22Rv1 (cell line): ENCODE results near the gene FADS2.

Source experiments
- H3K27ac ChIP-seq: fragments of 450-650 bp; 2 replicates; pipeline ENCODE4 v1.5.1; 2017
- CTCF ChIP-seq: fragments of 450-650 bp; IDR thresholded peaks from 2 replicates; pipeline ENCODE4 v1.5.1; 2017; ENCODE audit warnings: mild to moderate bottlenecking
- ZFX ChIP-seq: fragments of 450-650 bp; IDR thresholded peaks from 2 replicates; pipeline ENCODE4 v1.6.1; 2017; ENCODE audit warnings: antibody characterized with exemption, borderline replicate concordance

Gene FADS2

GRCh38 chr11:61905801-61906521, 77.9 kb downstream of the FADS2 start:
- H3K27ac ChIP-seq = no peak overlapping the region
- TF ChIP-seq CTCF = no peak
- TF ChIP-seq ZFX = no peak

GRCh38 chr11:61906522-61906909, 78.4 kb downstream of the FADS2 start:
- TF ChIP-seq ZFX (no peak), CTCF (no peak)

GRCh38 chr11:61907282-61907681, 79.2 kb downstream of the FADS2 start:
- H3K27ac ChIP-seq = no peak overlapping the region
- no peak for TF ChIP-seq CTCF
- no peak for TF ChIP-seq ZFX

More at GRCh38 chr11:61906522-61906909, 78.4 kb downstream of the FADS2 start:
- no peak overlapping the region for H3K27ac ChIP-seq

- no peak overlapping the region for H3K27ac ChIP-seq
- no peak for TF ChIP-seq ZFX
- no peak for TF ChIP-seq CTCF
These were observed 80.0 kb downstream of the FADS2 start for GRCh38 chr11:61907871-61908729.

- no peak overlapping the region for H3K27ac ChIP-seq
- TF ChIP-seq CTCF (no peak), ZFX (no peak)
These were observed 80.7 kb downstream of the FADS2 start for GRCh38 chr11:61908730-61909316.

GRCh38 chr11:61910187-61911127, 82.4 kb downstream of the FADS2 start:
- TF ChIP-seq ZFX (no peak), CTCF (no peak)
- H3K27ac ChIP-seq = no peak overlapping the region
